ENCODE measurements around the gene SRD5A1.
A peak's percentile ranks its signal among the peaks of the same experiment; 100 is the strongest.

Gene SRD5A1

GRCh38 chr5:6712577-6713273, 79.5 kb downstream of the SRD5A1 start:
- no peak for TF ChIP-seq CTCF (IDR thresholded peaks at IDR 0.05; ENCODE audit: low read depth, low read length)
- peak; percentile 98 for TF ChIP-seq MAX (IDR thresholded peaks at IDR 0.05; ENCODE audit: low read depth, low read length)
- peak; percentile 98 for TF ChIP-seq MYC (IDR thresholded peaks at IDR 0.05; ENCODE audit: low read depth, low read length)
- TF ChIP-seq POLR2A (IDR thresholded peaks at IDR 0.05; ENCODE audit: extremely low read depth, insufficient read length), result peak; percentile 78
- DNase-seq (ENCODE audit: low read depth), result peak; percentile 97
- peak overlapping the region; percentile 71 for H3K4me3 ChIP-seq (ENCODE audit: low read depth, low read length)

DNA sequence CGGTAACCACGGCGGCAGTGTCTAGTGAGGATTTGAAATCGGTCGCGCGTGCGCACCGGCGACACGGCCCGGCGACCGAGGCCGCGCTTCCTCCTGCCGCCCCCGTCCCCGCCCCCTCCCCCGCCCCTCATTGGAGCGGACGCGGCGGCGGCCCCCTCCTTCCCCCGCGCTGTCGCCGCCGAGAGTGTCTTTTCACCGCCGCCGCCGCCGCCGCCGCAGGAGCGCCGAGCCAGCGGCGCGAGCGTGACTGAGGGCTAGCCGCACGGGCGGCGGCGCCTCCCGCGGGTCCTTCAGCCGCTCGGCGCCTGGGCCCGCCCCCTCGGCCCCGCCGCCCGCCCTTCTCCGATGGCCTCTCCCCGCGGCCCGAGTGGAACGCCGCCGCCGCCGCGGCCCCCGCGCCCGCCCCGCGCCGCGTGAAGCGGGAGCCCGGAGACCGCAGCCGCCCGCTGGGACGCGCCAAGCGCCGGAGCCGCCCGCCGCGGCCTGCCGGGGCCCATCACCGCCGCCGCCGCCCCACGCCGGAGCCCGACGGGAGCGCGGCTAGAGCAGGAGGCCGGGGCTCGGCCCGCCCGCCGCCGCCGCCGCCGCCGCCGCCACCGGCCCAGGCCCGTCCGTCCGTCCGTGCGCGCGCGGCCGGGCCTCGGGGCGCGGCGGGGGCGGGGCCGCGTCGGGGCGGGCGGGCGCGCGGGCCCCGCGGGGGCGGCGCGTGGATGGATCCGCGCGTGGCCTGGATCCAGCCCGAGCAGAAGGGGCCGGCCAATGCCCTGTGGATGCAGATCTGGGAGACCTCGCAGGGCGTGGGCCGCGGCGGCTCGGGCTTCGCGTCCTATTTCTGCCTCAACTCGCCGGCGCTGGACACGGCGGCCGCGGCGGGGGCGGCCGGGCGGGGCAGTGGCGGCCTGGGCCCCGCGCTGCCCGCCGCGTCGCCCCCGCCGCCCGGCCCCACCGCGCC, 80.3 kb downstream of the SRD5A1 start, which contains the start of gene TENT4A:
TSS of gene TENT4A (plus strand) at position 159 of the 952 bp plus-strand sequence. CDS start at position 711, 552 bp downstream.
- peak; percentile 33 for DNase-seq (ENCODE audit: low read depth)
- H3K4me3 ChIP-seq (ENCODE audit: low read depth, low read length), result peak within 1 kb of the TSS; percentile 71
- no peak for TF ChIP-seq MAX (IDR thresholded peaks at IDR 0.05; ENCODE audit: low read depth, low read length)
- no peak for TF ChIP-seq CTCF (IDR thresholded peaks at IDR 0.05; ENCODE audit: low read depth, low read length)
- TF ChIP-seq POLR2A (IDR thresholded peaks at IDR 0.05; ENCODE audit: extremely low read depth, insufficient read length), result no peak
- TF ChIP-seq MYC (IDR thresholded peaks at IDR 0.05; ENCODE audit: low read depth, low read length), result no peak

DNA sequence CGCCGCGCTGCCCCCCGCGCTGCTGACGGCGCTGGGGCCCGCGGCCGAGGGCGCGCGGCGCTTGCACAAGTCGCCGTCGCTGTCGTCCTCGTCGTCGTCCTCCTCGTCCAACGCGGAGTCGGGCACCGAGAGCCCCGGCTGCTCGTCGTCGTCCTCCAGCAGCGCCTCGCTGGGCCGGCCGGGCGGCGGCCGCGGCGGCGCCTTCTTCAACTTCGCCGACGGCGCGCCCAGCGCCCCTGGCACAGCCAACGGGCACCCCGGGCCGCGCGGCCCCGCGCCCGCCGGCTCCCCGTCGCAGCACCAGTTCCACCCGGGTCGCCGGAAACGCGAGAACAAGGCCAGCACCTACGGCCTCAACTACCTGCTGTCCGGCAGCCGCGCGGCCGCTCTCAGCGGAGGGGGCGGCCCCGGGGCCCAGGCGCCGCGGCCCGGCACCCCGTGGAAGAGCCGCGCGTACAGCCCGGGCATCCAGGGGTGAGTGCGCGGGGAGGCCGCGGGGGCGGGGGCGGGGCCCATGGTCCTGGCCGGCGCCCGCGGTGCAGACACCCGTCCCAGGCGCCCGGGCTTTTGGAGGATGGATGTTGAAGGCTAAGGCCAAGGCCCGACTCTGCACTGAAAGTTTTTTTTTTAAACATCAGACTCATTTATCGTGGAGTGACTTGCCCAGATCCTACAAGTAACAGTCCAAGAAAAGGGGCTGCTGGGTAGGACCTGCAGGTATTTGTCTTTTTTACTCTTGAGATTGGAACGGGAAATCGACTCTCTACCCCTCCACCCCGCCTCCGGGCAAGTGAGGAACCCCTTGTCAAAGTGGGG, 81.2 kb downstream of the SRD5A1 start:
- H3K4me3 ChIP-seq (ENCODE audit: low read depth, low read length), result peak overlapping the region; percentile 87
- TF ChIP-seq POLR2A (IDR thresholded peaks at IDR 0.05; ENCODE audit: extremely low read depth, insufficient read length) (no peak), MAX (IDR thresholded peaks at IDR 0.05; ENCODE audit: low read depth, low read length) (no peak), MYC (IDR thresholded peaks at IDR 0.05; ENCODE audit: low read depth, low read length) (no peak), CTCF (IDR thresholded peaks at IDR 0.05; ENCODE audit: low read depth, low read length) (no peak)
- DNase-seq (ENCODE audit: low read depth), result peak; percentile 57

DNA sequence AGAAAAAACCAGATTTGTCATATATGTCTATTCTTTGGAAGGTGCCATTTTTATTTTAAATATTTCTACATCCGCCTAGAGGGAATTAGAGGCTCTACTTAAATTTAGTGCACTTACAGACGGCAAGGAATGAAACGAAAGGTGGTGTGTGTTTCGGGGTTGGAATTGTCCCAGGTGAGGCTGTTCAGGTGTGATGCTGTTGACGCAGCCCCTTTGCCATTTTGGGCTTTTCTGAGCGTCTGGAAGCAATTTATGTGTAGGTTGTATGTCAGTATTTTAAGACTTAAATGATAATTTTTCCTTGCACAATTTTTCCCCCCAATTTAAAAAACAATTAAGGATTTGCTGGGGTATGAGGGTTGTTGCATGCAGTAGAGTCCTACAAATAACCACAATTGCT, 82.0 kb downstream of the SRD5A1 start:
- peak overlapping the region; percentile 87 for H3K4me3 ChIP-seq (ENCODE audit: low read depth, low read length)
- DNase-seq (ENCODE audit: low read depth), result no peak
- TF ChIP-seq CTCF (IDR thresholded peaks at IDR 0.05; ENCODE audit: low read depth, low read length) (no peak), MAX (IDR thresholded peaks at IDR 0.05; ENCODE audit: low read depth, low read length) (no peak), MYC (IDR thresholded peaks at IDR 0.05; ENCODE audit: low read depth, low read length) (no peak), POLR2A (IDR thresholded peaks at IDR 0.05; ENCODE audit: extremely low read depth, insufficient read length) (no peak)
